Tibial nerve (tissue), 4 donors: ENCODE measurements around the gene ARMC6.

Experiments
- CTCF ChIP-seq, 5 experiments: fragments of 200-600 bp in 3 of 5; fragments of 450-650 bp in 2 of 5; sonication (generic) in 3 of 5; IDR thresholded peaks; one replicate each; pipeline ENCODE4 v1.5.1; 2016 to 2019; ENCODE audit warnings: antibody characterized with exemption in 5 of 5, mild to moderate bottlenecking in 3 of 5, moderate library complexity in 2 of 5
- EP300 ChIP-seq, 2 donors: sonication (generic); formaldehyde crosslinking; IDR thresholded peaks; one replicate each; pipeline ENCODE4 v1.6.1; 2017; ENCODE audit warnings: antibody characterized with exemption in 2 of 2, mild to moderate bottlenecking in 1 of 2
- POLR2A ChIP-seq, 2 donors: fragments of 450-650 bp; IDR thresholded peaks; one replicate each; pipeline ENCODE4 v1.6.1; 2017; ENCODE audit warnings: antibody characterized with exemption in 2 of 2, mild to moderate bottlenecking in 2 of 2, moderate library complexity in 2 of 2

GRCh38 chr19:19077103-19077502 lies 43.7 kb downstream of the ARMC6 start:
- TF ChIP-seq CTCF (IDR thresholded peaks at IDR 0.05) (no peak), POLR2A (IDR thresholded peaks at IDR 0.05) (no peak), EP300 (IDR thresholded peaks at IDR 0.05) (no peak)
